SK-N-SH (cell line): ENCODE measurements around the gene FAM78A. TPM values are rescaled to one million over a fixed set of nuclear protein-coding genes. Genes with fewer than 3 reads are reported as not detected.

ENCODE experiments used
- CTCF ChIA-PET: fragments of 300-600, 350-600 bp; formaldehyde crosslinking; extraction: SDS; loops from one replicate; lab custom pipeline; 2021; lab: Yijun Ruan, JAX
- POLR2A ChIA-PET: fragments of 350-600 bp; sonication (Branson Sonifier 250); formaldehyde crosslinking; extraction: SDS; loops from one replicate; lab custom pipeline; 2020; ENCODE audit warnings: antibody characterized with exemption, inconsistent platforms; lab: Yijun Ruan, JAX
- DNase-seq: peaks from one replicate; pipeline ENCODE4 v3.0.0; 2012
- H2AFZ ChIP-seq: fragments of 200-600 bp; sonication (generic); 2 replicates; pipeline ENCODE4 v1.8.1; 2016; ENCODE audit warnings: antibody characterized with exemption, mild to moderate bottlenecking, low read depth
- H3F3A ChIP-seq: fragments of 200-600 bp; sonication (generic); replicated peaks from 2 replicates; pipeline ENCODE3; 2016; ENCODE audit warnings: antibody characterized with exemption, mild to moderate bottlenecking; ENCODE audit not compliant: insufficient read depth
- H3K27ac ChIP-seq, 2 experiments: fragments of 200-500 bp in 1 of 2; fragments of 200-600 bp in 1 of 2; sonication (Bioruptor generic) in 1 of 2; sonication (generic), shearing (Covaris generic) in 1 of 2; 2 replicates each; pipeline versions ENCODE4 v1.5.1 to v1.6.1; 2014 to 2016; ENCODE audit warnings: low read depth in 2 of 2, inconsistent platforms in 1 of 2, low read length in 1 of 2, mild to moderate bottlenecking in 1 of 2, mixed read lengths in 1 of 2
- H3K27me3 ChIP-seq: fragments of 200-600 bp; sonication (generic), shearing (Covaris generic); 2 replicates; pipeline ENCODE4 v1.6.1; 2016; ENCODE audit warnings: mixed run types; ENCODE audit not compliant: insufficient read depth
- H3K36me3 ChIP-seq, 2 experiments: fragments of 200-500 bp in 1 of 2; fragments of 200-600 bp in 1 of 2; sonication (Bioruptor generic) in 1 of 2; sonication (generic) in 1 of 2; replicated peaks in 1 of 2; 2 replicates each; pipeline versions ENCODE3 to v1.5.1; 2014 to 2016; ENCODE audit warnings: low read length in 1 of 2, mild to moderate bottlenecking in 1 of 2; ENCODE audit not compliant: insufficient read depth in 2 of 2, control insufficient read depth in 1 of 2
- H3K4me1 ChIP-seq, 2 experiments: fragments of 200-500 bp in 1 of 2; fragments of 200-600 bp in 1 of 2; sonication (Bioruptor generic) in 1 of 2; sonication (generic), shearing (Covaris generic) in 1 of 2; 2 replicates each; pipeline versions ENCODE4 v1.5.1 to v1.6.1; 2014 to 2016; ENCODE audit warnings: low read depth in 1 of 2, low read length in 1 of 2, mixed run types in 1 of 2; ENCODE audit not compliant: insufficient read depth in 2 of 2, control insufficient read depth in 1 of 2
- H3K4me2 ChIP-seq: fragments of 200-600 bp; sonication (generic), shearing (Covaris generic); 2 replicates; pipeline ENCODE4 v1.6.1; 2017; ENCODE audit warnings: mixed run types
- H3K4me3 ChIP-seq, 2 experiments: fragments of 200-500 bp in 1 of 2; fragments of 200-600 bp in 1 of 2; sonication (Bioruptor generic) in 1 of 2; sonication (generic), shearing (Covaris generic) in 1 of 2; 2 replicates each; pipeline versions ENCODE4 v1.5.1 to v1.8.1; 2014 to 2016; ENCODE audit warnings: low read depth in 2 of 2, inconsistent platforms in 1 of 2, low read length in 1 of 2, mild to moderate bottlenecking in 1 of 2, mixed read lengths in 1 of 2, moderate library complexity in 1 of 2
- H3K79me2 ChIP-seq: fragments of 200-600 bp; sonication (generic); 2 replicates; pipeline ENCODE4 v1.8.1; 2017; ENCODE audit warnings: mild to moderate bottlenecking; ENCODE audit not compliant: insufficient read depth
- H3K9ac ChIP-seq: fragments of 200-600 bp; sonication (generic); 2 replicates; pipeline ENCODE4 v1.6.1; 2017; ENCODE audit warnings: mixed run types
- H3K9me2 ChIP-seq: fragments of 200-600 bp; sonication (generic); 2 replicates; pipeline ENCODE4 v1.6.1; 2017; ENCODE audit warnings: mixed run types
- H3K9me3 ChIP-seq: fragments of 200-600 bp; sonication (generic); 2 replicates; pipeline ENCODE4 v1.6.1; 2017; ENCODE audit warnings: mixed run types, mild to moderate bottlenecking, moderate library complexity
- H4K20me1 ChIP-seq: fragments of 200-600 bp; sonication (generic); 2 replicates; pipeline ENCODE4 v1.6.1; 2017; ENCODE audit warnings: mild to moderate bottlenecking, mixed run types; ENCODE audit not compliant: insufficient read depth
- ELF1 ChIP-seq: IDR thresholded peaks from 2 replicates; pipeline ENCODE4 v1.4.0; 2012
- FOXJ3 ChIP-seq: sonication (generic); formaldehyde crosslinking; IDR thresholded peaks from 2 replicates; pipeline ENCODE4 v1.5.1; 2020; ENCODE audit warnings: mild to moderate bottlenecking, missing genetic modification reagents
- GABPA ChIP-seq: IDR thresholded peaks from 2 replicates; pipeline ENCODE4 v1.4.0; 2012; ENCODE audit warnings: low read depth, mild to moderate bottlenecking
- GATA2 ChIP-seq: sonication (generic); formaldehyde crosslinking; IDR thresholded peaks from 2 replicates; pipeline ENCODE4 v1.5.0; 2020; ENCODE audit warnings: mild to moderate bottlenecking, missing genetic modification reagents
- JUND ChIP-seq: IDR thresholded peaks from 2 replicates; pipeline ENCODE4 v1.4.0; 2012
- MXI1 ChIP-seq: IDR thresholded peaks from 2 replicates; pipeline ENCODE4 v1.6.1; 2012; ENCODE audit warnings: mild to moderate bottlenecking, low read depth, low read length, improper control_type of control experiment
- NFIC ChIP-seq: IDR thresholded peaks from 2 replicates; pipeline ENCODE4 v1.4.0; 2012; ENCODE audit warnings: borderline replicate concordance
- POLR2AphosphoS5 ChIP-seq: IDR thresholded peaks from 2 replicates; pipeline ENCODE4 v1.6.1; 2012; ENCODE audit warnings: low read depth, low read length
- RAD21 ChIP-seq: IDR thresholded peaks from 2 replicates; pipeline ENCODE4 v1.6.1; 2012; ENCODE audit warnings: mild to moderate bottlenecking, low read length
- RCOR1 ChIP-seq: fragments of 150-350 bp; IDR thresholded peaks from 2 replicates; pipeline ENCODE4 v1.6.1; 2017; ENCODE audit warnings: antibody characterized with exemption, low read length
- RFX5 ChIP-seq: IDR thresholded peaks from 2 replicates; pipeline ENCODE4 v1.6.1; 2012; ENCODE audit warnings: mild to moderate bottlenecking, improper control_type of control experiment, low read length
- RXRA ChIP-seq: IDR thresholded peaks from 2 replicates; pipeline ENCODE4 v1.4.0; 2012; ENCODE audit warnings: low read depth, mild to moderate bottlenecking, borderline replicate concordance
- SMC3 ChIP-seq: IDR thresholded peaks from 2 replicates; pipeline ENCODE4 v1.6.1; 2012; ENCODE audit warnings: low read depth, low read length, improper control_type of control experiment
- TAF1 ChIP-seq: IDR thresholded peaks from 2 replicates; pipeline ENCODE4 v1.6.1; 2012; ENCODE audit warnings: low read depth, mild to moderate bottlenecking, low read length, moderate library complexity, borderline replicate concordance
- TEAD4 ChIP-seq: IDR thresholded peaks from 2 replicates; pipeline ENCODE4 v1.4.0; 2012; ENCODE audit warnings: mild to moderate bottlenecking, borderline replicate concordance; ENCODE audit not compliant: insufficient read depth
- USF2 ChIP-seq: fragments of 150-350 bp; IDR thresholded peaks from 2 replicates; pipeline ENCODE4 v1.6.1; 2017; ENCODE audit warnings: antibody characterized with exemption, low read length, low read depth, borderline replicate concordance
- WGBS: methylation state at CpG from one replicate; pipeline ENCODE4 v1.1.6; 2017; ENCODE audit warnings: low lambda C conversion rate; 5-methylcytosine and 5-hydroxymethylcytosine counted together
- polyA plus RNA-seq, 3 experiments: library from polyadenylated mRNA; depleted of rRNA; stranded (reverse); fragments of >200 nt; gene quantifications; 2 replicates each; pipeline ENCODE4 v1.2.3, GENCODE V29; 2012
- TF ChIP-seq, protein P1 (sequence below): fragments of 150-350 bp; IDR thresholded peaks from 2 replicates; pipeline ENCODE4 v1.6.1; 2016; ENCODE audit warnings: mild to moderate bottlenecking, low read depth, low read length
- TF ChIP-seq, protein P2 (sequence below): fragments of 200-600 bp; sonication (generic); IDR thresholded peaks from 2 replicates; pipeline ENCODE4 v1.6.1; 2017; ENCODE audit warnings: antibody characterized with exemption, mild to moderate bottlenecking, moderate library complexity
- TF ChIP-seq, protein P3 (sequence below): IDR thresholded peaks from 2 replicates; pipeline ENCODE4; 2012
- TF ChIP-seq, protein P4 (sequence below): IDR thresholded peaks from 2 replicates; pipeline ENCODE4 v1.4.0; 2012; ENCODE audit warnings: low read depth, borderline replicate concordance

FAM78A gene
- polyA plus RNA-seq, 1 of the 3 experiments (the other 2 are of a cell fraction) = 1.0 TPM

GRCh38 chr9:131297903-131298302, 21.6 kb upstream of the FAM78A start:
- H3K9ac ChIP-seq = no peak overlapping the region
- H3K79me2 ChIP-seq = no peaks in the 10 kb centered on the region
- H3K9me2 ChIP-seq = no peaks in the 10 kb centered on the region
- CTCF ChIA-PET = interaction anchor here (1.5 kb wide), 1 partner anchor 38 kb away, joined by 7 read pairs; no protein-coding TSS in a partner anchor
- POLR2A ChIA-PET = no interaction called here
- H3K36me3 ChIP-seq = peaks cover 0 to 4% of the 10 kb centered on the region in 2 experiments
- H3K27me3 ChIP-seq = no peaks in the 10 kb centered on the region
- H4K20me1 ChIP-seq = no peaks in the 10 kb centered on the region
- 80% methylated on average over 11 of the region's 11 CpGs for WGBS
- no peak for DNase-seq
- peaks cover 0 to 4% of the 10 kb centered on the region in 2 experiments; a peak in 1 of 4 replicates for H3K4me1 ChIP-seq
- no peak overlapping the region for H2AFZ ChIP-seq
- TF ChIP-seq RFX5 = no peak
- no peak for TF ChIP-seq USF2
- TF ChIP-seq JUND = no peak
- TF ChIP-seq RAD21 = no peak
- TF ChIP-seq POLR2AphosphoS5 = no peak
- TF ChIP-seq FOXJ3 (CRISPR knock-in tag) = no peak
- TF ChIP-seq NFIC = no peak
- no peak for TF ChIP-seq MXI1
- TF ChIP-seq ELF1 = no peak
- TF ChIP-seq, protein P1, sequence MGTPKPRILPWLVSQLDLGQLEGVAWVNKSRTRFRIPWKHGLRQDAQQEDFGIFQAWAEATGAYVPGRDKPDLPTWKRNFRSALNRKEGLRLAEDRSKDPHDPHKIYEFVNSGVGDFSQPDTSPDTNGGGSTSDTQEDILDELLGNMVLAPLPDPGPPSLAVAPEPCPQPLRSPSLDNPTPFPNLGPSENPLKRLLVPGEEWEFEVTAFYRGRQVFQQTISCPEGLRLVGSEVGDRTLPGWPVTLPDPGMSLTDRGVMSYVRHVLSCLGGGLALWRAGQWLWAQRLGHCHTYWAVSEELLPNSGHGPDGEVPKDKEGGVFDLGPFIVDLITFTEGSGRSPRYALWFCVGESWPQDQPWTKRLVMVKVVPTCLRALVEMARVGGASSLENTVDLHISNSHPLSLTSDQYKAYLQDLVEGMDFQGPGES = no peak
- no peaks in the 10 kb centered on the region for H3F3A ChIP-seq
- no peak overlapping the region for H3K27ac ChIP-seq
- no peak overlapping the region for H3K4me2 ChIP-seq
- no peaks in the 10 kb centered on the region for H3K9me3 ChIP-seq
- H3K4me3 ChIP-seq = no peak overlapping the region

DNA sequence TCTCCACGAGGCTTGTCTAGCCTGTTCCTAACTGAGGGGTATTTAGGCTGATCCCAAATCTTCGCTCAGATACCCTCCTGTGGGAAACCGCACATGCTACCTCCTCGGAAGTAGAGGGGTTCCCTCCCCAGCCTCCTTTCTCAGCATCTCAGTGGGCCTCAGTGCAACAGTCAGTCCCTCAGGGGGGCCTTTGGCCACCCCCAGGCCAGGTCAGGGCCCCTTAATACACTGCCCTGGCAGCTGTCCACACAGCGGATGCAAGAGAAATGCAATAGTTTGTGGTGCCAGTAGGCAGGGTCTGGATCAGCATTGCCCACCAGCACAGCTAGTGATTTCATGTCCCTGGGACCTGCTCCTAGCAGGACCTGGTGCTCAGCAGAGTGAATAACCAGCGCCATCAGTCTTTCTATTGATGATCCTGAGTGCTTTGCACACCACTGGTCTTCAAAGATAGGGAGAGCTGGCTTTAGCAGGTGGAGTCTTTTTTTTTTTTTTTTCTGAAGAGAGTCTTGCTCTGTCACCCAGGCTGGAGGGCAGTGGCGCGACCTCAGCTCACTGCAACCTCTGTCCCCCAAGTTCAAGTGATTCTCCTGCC, 20.7 kb upstream of the FAM78A start:
- no peaks in the 10 kb centered on the region for H3K9me2 ChIP-seq
- ChIA-PET CTCF (interaction anchor here (1.5 kb wide), 1 partner anchor 39 kb away, joined by 7 read pairs; no protein-coding TSS in a partner anchor), POLR2A (no interaction called here)
- H3K79me2 ChIP-seq = no peaks in the 10 kb centered on the region
- H3K27ac ChIP-seq = no peak overlapping the region
- H3K4me2 ChIP-seq = no peak overlapping the region
- no peaks in the 10 kb centered on the region for H3F3A ChIP-seq
- H3K27me3 ChIP-seq = no peaks in the 10 kb centered on the region
- no peaks in the 10 kb centered on the region for H4K20me1 ChIP-seq
- 83% methylated on average over 7 of the region's 8 CpGs for WGBS
- no peak for DNase-seq
- no peak overlapping the region for H2AFZ ChIP-seq
- peaks cover 0 to 7% of the 10 kb centered on the region in 2 experiments for H3K36me3 ChIP-seq
- H3K9ac ChIP-seq = no peak overlapping the region
- no peak overlapping the region for H3K4me3 ChIP-seq
- H3K9me3 ChIP-seq = no peaks in the 10 kb centered on the region
- H3K4me1 ChIP-seq = peaks cover 0 to 5% of the 10 kb centered on the region in 2 experiments; a peak in 1 of 4 replicates
- TF ChIP-seq, protein P2, sequence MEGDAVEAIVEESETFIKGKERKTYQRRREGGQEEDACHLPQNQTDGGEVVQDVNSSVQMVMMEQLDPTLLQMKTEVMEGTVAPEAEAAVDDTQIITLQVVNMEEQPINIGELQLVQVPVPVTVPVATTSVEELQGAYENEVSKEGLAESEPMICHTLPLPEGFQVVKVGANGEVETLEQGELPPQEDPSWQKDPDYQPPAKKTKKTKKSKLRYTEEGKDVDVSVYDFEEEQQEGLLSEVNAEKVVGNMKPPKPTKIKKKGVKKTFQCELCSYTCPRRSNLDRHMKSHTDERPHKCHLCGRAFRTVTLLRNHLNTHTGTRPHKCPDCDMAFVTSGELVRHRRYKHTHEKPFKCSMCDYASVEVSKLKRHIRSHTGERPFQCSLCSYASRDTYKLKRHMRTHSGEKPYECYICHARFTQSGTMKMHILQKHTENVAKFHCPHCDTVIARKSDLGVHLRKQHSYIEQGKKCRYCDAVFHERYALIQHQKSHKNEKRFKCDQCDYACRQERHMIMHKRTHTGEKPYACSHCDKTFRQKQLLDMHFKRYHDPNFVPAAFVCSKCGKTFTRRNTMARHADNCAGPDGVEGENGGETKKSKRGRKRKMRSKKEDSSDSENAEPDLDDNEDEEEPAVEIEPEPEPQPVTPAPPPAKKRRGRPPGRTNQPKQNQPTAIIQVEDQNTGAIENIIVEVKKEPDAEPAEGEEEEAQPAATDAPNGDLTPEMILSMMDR = no peak
- TF ChIP-seq GABPA (no peak), NFIC (no peak), RXRA (no peak), SMC3 (no peak), RCOR1 (no peak), GATA2 (CRISPR knock-in tag) (no peak), TEAD4 (no peak), TAF1 (no peak)
- TF ChIP-seq, protein P1 = no peak
- TF ChIP-seq, protein P3, sequence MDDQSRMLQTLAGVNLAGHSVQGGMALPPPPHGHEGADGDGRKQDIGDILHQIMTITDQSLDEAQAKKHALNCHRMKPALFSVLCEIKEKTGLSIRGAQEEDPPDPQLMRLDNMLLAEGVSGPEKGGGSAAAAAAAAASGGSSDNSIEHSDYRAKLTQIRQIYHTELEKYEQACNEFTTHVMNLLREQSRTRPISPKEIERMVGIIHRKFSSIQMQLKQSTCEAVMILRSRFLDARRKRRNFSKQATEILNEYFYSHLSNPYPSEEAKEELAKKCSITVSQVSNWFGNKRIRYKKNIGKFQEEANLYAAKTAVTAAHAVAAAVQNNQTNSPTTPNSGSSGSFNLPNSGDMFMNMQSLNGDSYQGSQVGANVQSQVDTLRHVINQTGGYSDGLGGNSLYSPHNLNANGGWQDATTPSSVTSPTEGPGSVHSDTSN = no peak
- TF ChIP-seq, protein P4, sequence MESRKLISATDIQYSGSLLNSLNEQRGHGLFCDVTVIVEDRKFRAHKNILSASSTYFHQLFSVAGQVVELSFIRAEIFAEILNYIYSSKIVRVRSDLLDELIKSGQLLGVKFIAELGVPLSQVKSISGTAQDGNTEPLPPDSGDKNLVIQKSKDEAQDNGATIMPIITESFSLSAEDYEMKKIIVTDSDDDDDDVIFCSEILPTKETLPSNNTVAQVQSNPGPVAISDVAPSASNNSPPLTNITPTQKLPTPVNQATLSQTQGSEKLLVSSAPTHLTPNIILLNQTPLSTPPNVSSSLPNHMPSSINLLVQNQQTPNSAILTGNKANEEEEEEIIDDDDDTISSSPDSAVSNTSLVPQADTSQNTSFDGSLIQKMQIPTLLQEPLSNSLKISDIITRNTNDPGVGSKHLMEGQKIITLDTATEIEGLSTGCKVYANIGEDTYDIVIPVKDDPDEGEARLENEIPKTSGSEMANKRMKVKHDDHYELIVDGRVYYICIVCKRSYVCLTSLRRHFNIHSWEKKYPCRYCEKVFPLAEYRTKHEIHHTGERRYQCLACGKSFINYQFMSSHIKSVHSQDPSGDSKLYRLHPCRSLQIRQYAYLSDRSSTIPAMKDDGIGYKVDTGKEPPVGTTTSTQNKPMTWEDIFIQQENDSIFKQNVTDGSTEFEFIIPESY = no peak
